H1 (cell line): Measurements from ENCODE around the gene BBX. TPM values are rescaled to one million over a fixed set of nuclear protein-coding genes. Genes with fewer than 3 reads are reported as not detected.

Source experiments
- CTCF ChIA-PET: fragments of 300-600 bp; sonication (Branson Sonifier 250); formaldehyde crosslinking; loops from one replicate; lab custom pipeline; 2021; ENCODE audit not compliant: partially characterized antibody; lab: Charles Lee
- POLR2A ChIA-PET: fragments of 300-600 bp; sonication (Branson Sonifier 250); formaldehyde crosslinking; loops from one replicate; lab custom pipeline; 2021; ENCODE audit warnings: inconsistent platforms; ENCODE audit not compliant: partially characterized antibody; lab: Charles Lee
- DNase-seq, 2 experiments: peaks; one replicate each; pipeline versions ENCODE4 v3.0.0 to v3.0.0-alpha.2; 2010 to 2022; ENCODE audit warnings: low spot score in 2 of 2, low read depth in 1 of 2, mixed read lengths in 1 of 2
- FAIRE-seq: peaks from 2 replicates; lab custom pipeline; 2011; peaks lifted over from hg19 to GRCh38; lab: Jason Lieb, UNC
- H2AFZ ChIP-seq: 2 replicates; pipeline ENCODE4 v1.8.1; 2012; ENCODE audit warnings: low read length, inconsistent platforms
- H2AK5ac ChIP-seq: 2 replicates; pipeline ENCODE4 v1.6.1; 2013; ENCODE audit warnings: low read depth, low read length
- H2BK120ac ChIP-seq: replicated peaks from 2 replicates; pipeline ENCODE3; 2013; ENCODE audit warnings: low read depth, low read length, inconsistent platforms
- H2BK12ac ChIP-seq: 2 replicates; pipeline ENCODE4 v1.6.1; 2013; ENCODE audit warnings: low read depth, low read length
- H2BK15ac ChIP-seq: 2 replicates; pipeline ENCODE4 v1.6.1; 2013; ENCODE audit warnings: low read length
- H2BK20ac ChIP-seq: 2 replicates; pipeline ENCODE4 v1.6.1; 2013; ENCODE audit warnings: low read length
- H2BK5ac ChIP-seq: 2 replicates; pipeline ENCODE4 v1.6.1; 2013; ENCODE audit warnings: low read depth, low read length
- H3K14ac ChIP-seq: 2 replicates; pipeline ENCODE4 v1.6.1; 2013; ENCODE audit warnings: inconsistent platforms; ENCODE audit not compliant: insufficient read length
- H3K18ac ChIP-seq: 2 replicates; pipeline ENCODE4 v1.6.1; 2013; ENCODE audit warnings: low read length; ENCODE audit errors: extremely low read depth
- H3K23ac ChIP-seq: 2 replicates; pipeline ENCODE4 v1.6.1; 2013; ENCODE audit warnings: inconsistent platforms; ENCODE audit not compliant: insufficient read length
- H3K23me2 ChIP-seq: 2 replicates; pipeline ENCODE4 v1.6.1; 2013; ENCODE audit warnings: low read depth, low read length
- H3K27ac ChIP-seq: 2 replicates; pipeline ENCODE4 v1.6.1; 2011; ENCODE audit warnings: low read depth, low read length, inconsistent platforms
- H3K27me3 ChIP-seq, 4 experiments: replicated peaks in 1 of 4; 1 replicate in 1 of 4; 2 replicates in 3 of 4; pipeline versions ENCODE4 v1.6.1 to v1.8.1; 2011 to 2013; ENCODE audit warnings: low read length in 3 of 4, mild to moderate bottlenecking in 3 of 4, inconsistent platforms in 2 of 4, mixed read lengths in 2 of 4, moderate library complexity in 1 of 4; ENCODE audit not compliant: control insufficient read depth in 3 of 4, insufficient read depth in 3 of 4; ENCODE audit errors: extremely low read depth in 1 of 4
- H3K36me3 ChIP-seq, 4 experiments: 2 replicates each; pipeline versions ENCODE4 v1.6.1 to v1.8.1; 2011 to 2013; ENCODE audit warnings: mild to moderate bottlenecking in 4 of 4, low read length in 3 of 4, moderate library complexity in 2 of 4, control low read depth in 1 of 4, inconsistent platforms in 1 of 4; ENCODE audit not compliant: insufficient read depth in 4 of 4, control insufficient read depth in 2 of 4
- H3K4ac ChIP-seq: replicated peaks from 2 replicates; pipeline ENCODE3; 2013; ENCODE audit warnings: low read length, low read depth, mixed read lengths, inconsistent platforms; ENCODE audit not compliant: insufficient read length
- H3K4me1 ChIP-seq, 4 experiments: replicated peaks in 1 of 4; 1 replicate in 1 of 4; 2 replicates in 3 of 4; pipeline versions ENCODE4 v1.6.1 to v1.8.1; 2011 to 2013; ENCODE audit warnings: low read length in 3 of 4, inconsistent platforms in 2 of 4, mixed read lengths in 1 of 4; ENCODE audit not compliant: insufficient read depth in 4 of 4, control insufficient read depth in 3 of 4
- H3K4me2 ChIP-seq, 2 experiments: 2 replicates each; pipeline versions ENCODE4 v1.6.1 to v1.8.1; 2011 to 2013; ENCODE audit warnings: low read depth in 2 of 2, low read length in 2 of 2, control low read depth in 1 of 2, inconsistent platforms in 1 of 2, mild to moderate bottlenecking in 1 of 2; ENCODE audit not compliant: insufficient read depth in 1 of 2
- H3K4me3 ChIP-seq, 4 experiments: fragments of 200-600, 300-600 bp in 1 of 4; sonication (generic), shearing (Covaris generic), sonication (Bioruptor Twin) in 1 of 4; 2 replicates each; pipeline versions ENCODE4 v1.5.1 to v1.8.1; 2011 to 2016; ENCODE audit warnings: low read length in 4 of 4, low read depth in 3 of 4, control low read depth in 2 of 4, inconsistent platforms in 2 of 4, mild to moderate bottlenecking in 2 of 4, mixed read lengths in 1 of 4, moderate library complexity in 1 of 4; ENCODE audit not compliant: insufficient read depth in 2 of 4; ENCODE audit errors: extremely low read depth in 1 of 4
- H3K56ac ChIP-seq: replicated peaks from 2 replicates; pipeline ENCODE3; 2013; ENCODE audit warnings: low read depth, mild to moderate bottlenecking, mixed read lengths, low read length, inconsistent platforms; ENCODE audit not compliant: insufficient read length
- H3K79me1 ChIP-seq: 2 replicates; pipeline ENCODE4 v1.6.1; 2013; ENCODE audit warnings: low read depth, low read length, control low read depth
- H3K79me2 ChIP-seq, 2 experiments: 2 replicates each; pipeline versions ENCODE4 v1.6.1 to v1.8.1; 2012 to 2013; ENCODE audit warnings: low read length in 2 of 2, mild to moderate bottlenecking in 2 of 2, inconsistent platforms in 1 of 2; ENCODE audit not compliant: insufficient read depth in 2 of 2, control insufficient read depth in 1 of 2
- H3K9ac ChIP-seq, 4 experiments: replicated peaks in 1 of 4; 1 replicate in 1 of 4; 2 replicates in 3 of 4; pipeline versions ENCODE4 v1.6.1 to v1.8.1; 2011 to 2013; ENCODE audit warnings: low read depth in 3 of 4, low read length in 3 of 4, control low read depth in 2 of 4, mild to moderate bottlenecking in 2 of 4, moderate library complexity in 2 of 4, inconsistent platforms in 1 of 4; ENCODE audit errors: extremely low read depth in 1 of 4
- H3K9me3 ChIP-seq, 2 experiments: 2 replicates each; pipeline versions ENCODE4 v1.6.1 to v1.8.1; 2012 to 2013; ENCODE audit warnings: mild to moderate bottlenecking in 2 of 2, moderate library complexity in 2 of 2, control low read depth in 1 of 2, inconsistent platforms in 1 of 2, low read depth in 1 of 2, low read length in 1 of 2, mixed read lengths in 1 of 2; ENCODE audit not compliant: insufficient read depth in 2 of 2
- H4K20me1 ChIP-seq, 2 experiments: replicated peaks in 1 of 2; 2 replicates each; pipeline versions ENCODE3 to v1.8.1; 2011 to 2013; ENCODE audit warnings: inconsistent platforms in 2 of 2, low read length in 2 of 2, mild to moderate bottlenecking in 1 of 2; ENCODE audit not compliant: insufficient read depth in 2 of 2, control insufficient read depth in 1 of 2
- H4K5ac ChIP-seq: 2 replicates; pipeline ENCODE4 v1.6.1; 2013; ENCODE audit warnings: low read length, low read depth, mixed read lengths, inconsistent platforms; ENCODE audit not compliant: insufficient read length
- H4K8ac ChIP-seq: 2 replicates; pipeline ENCODE4 v1.8.0; 2013; ENCODE audit warnings: mild to moderate bottlenecking, moderate library complexity, low read length, inconsistent platforms; ENCODE audit not compliant: insufficient read depth; ENCODE audit errors: extremely low read depth
- H4K91ac ChIP-seq: replicated peaks from 2 replicates; pipeline ENCODE3; 2013; ENCODE audit warnings: low read length, mixed read lengths, inconsistent platforms; ENCODE audit not compliant: insufficient read length
- ASH2L ChIP-seq: fragments of 200-600, 300-600 bp; sonication (generic); IDR thresholded peaks from one replicate; pipeline ENCODE4 v1.7.1; 2017; ENCODE audit warnings: low read length
- BACH1 ChIP-seq: IDR thresholded peaks from 2 replicates; pipeline ENCODE4 v1.6.1; 2012; ENCODE audit warnings: low read length, improper control_type of control experiment
- BCL11A ChIP-seq, 2 experiments: IDR thresholded peaks; one replicate each; pipeline ENCODE4 v1.6.1; 2011; ENCODE audit warnings: low read depth in 2 of 2, low read length in 2 of 2, mild to moderate bottlenecking in 2 of 2
- CHD2 ChIP-seq: IDR thresholded peaks from 2 replicates; pipeline ENCODE4 v1.6.1; 2012; ENCODE audit warnings: low read length, improper control_type of control experiment
- EP300 ChIP-seq, 2 experiments: IDR thresholded peaks; 1 replicate in 1 of 2; 2 replicates in 1 of 2; pipeline ENCODE4 v1.6.1; 2011 to 2012; ENCODE audit warnings: low read depth in 2 of 2, low read length in 2 of 2, mild to moderate bottlenecking in 2 of 2, borderline replicate concordance in 1 of 2, inconsistent platforms in 1 of 2, moderate library complexity in 1 of 2
- HDAC2 ChIP-seq, 2 experiments: fragments of 300-600 bp in 1 of 2; sonication (generic) in 1 of 2; IDR thresholded peaks; 2 replicates each; pipeline ENCODE4 v1.6.1; 2011 to 2012; ENCODE audit warnings: low read depth in 2 of 2, low read length in 2 of 2, mild to moderate bottlenecking in 2 of 2, moderate library complexity in 2 of 2, borderline replicate concordance in 1 of 2, inconsistent platforms in 1 of 2
- RNF2 ChIP-seq: fragments of 200-900, 300-1000 bp; sonication (generic); IDR thresholded peaks from 2 replicates; pipeline ENCODE4 v1.7.1; 2016; ENCODE audit warnings: borderline replicate concordance, low read depth, mild to moderate bottlenecking, antibody characterized with exemption, low read length; ENCODE audit not compliant: poor library complexity, severe bottlenecking; ENCODE audit errors: missing control alignments
- SRF ChIP-seq: IDR thresholded peaks from 2 replicates; pipeline ENCODE4 v1.6.1; 2011; ENCODE audit warnings: mild to moderate bottlenecking, low read depth, low read length, moderate library complexity
- TAF1 ChIP-seq: IDR thresholded peaks from 2 replicates; pipeline ENCODE4 v1.6.1; 2011; ENCODE audit warnings: mild to moderate bottlenecking, low read depth, low read length
- WGBS, 2 experiments: shearing (Covaris generic) in 1 of 2; methylation state at CpG; one replicate each; pipeline versions ENCODE4 v1.1.6 to v1.1.7; 2013 to 2015; ENCODE audit warnings: low lambda C conversion rate in 2 of 2, mixed read lengths in 2 of 2, inconsistent platforms in 1 of 2, low coverage in 1 of 2, missing lambda C conversion rate in 1 of 2; ENCODE audit not compliant: insufficient replicate concordance in 2 of 2, insufficient coverage in 1 of 2, insufficient read length in 1 of 2; ENCODE audit errors: extremely low coverage in 1 of 2, missing lambda C conversion rate in 1 of 2; 5-methylcytosine and 5-hydroxymethylcytosine counted together
- polyA plus RNA-seq, 7 experiments: library from polyadenylated mRNA; depleted of rRNA in 3 of 7; stranded (reverse) in 5 of 7; unstranded in 2 of 7; fragments of >200 nt in 5 of 7; fragments of 200-250 nt in 2 of 7; gene quantifications; 1 replicate in 5 of 7; 2 replicates in 1 of 7; 4 replicates in 1 of 7; pipeline versions ENCODE4 v1.2.1 to v1.2.3, GENCODE V29; 2011 to 2013; ENCODE audit warnings: missing spikeins in 2 of 7, mixed read lengths in 2 of 7
- total RNA-seq: library from RNA; stranded (reverse); fragmentation: NEBNext Ultra II Directional; extraction: Animal tissue kit (Norgen Biotek cat#: 25700); gene quantifications from 2 replicates; pipeline ENCODE4 v1.2.1, GENCODE V29; 2021
- TF ChIP-seq, protein P1 (sequence below): IDR thresholded peaks from 2 replicates; pipeline ENCODE4 v1.6.1; 2012; ENCODE audit warnings: inconsistent platforms

BBX gene
- total and polyA plus RNA-seq, 2 of the 8 experiments (the other 6 are each of a cell fraction or from before 2014, with no cell fraction given): 11.0 to 42.5 TPM

DNA sequence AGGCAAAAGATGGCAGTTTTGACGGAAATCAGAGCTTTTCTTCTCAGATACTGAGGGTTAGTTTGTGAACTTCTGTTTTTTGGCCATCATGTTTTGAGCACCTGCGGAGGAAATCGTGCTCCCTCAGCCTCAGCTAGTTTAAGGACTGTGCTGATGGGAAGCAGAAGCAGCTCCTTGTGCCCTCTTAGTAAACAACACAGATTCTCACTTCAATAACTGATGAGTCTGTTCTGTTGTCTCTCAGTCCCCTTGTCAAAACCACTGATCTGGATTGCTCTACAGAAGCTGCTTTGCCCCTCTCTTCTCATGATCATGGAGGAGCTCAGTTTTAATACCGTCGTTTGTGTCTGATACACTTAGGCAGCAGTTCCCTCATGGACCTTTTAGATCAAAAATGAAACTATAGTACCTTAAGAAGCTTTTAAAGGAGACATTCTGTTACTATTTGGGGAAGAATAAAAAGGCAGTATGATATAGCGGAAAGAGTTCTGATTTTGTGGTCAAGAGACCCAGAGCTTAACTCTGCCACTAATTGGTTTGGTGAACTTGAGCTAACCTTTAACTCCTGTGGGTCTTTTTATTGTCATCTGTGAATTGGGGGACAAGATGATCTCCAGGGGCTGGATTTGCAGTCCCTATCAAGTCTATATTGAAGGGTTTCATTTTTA lies 152.6 kb downstream of the BBX start:
- H3K36me3 ChIP-seq: no peaks in the 10 kb centered on the region
- H2BK15ac ChIP-seq: no peak overlapping the region
- H3K79me1 ChIP-seq: no peaks in the 10 kb centered on the region
- no peak overlapping the region for H2BK12ac ChIP-seq
- no peak overlapping the region for H3K14ac ChIP-seq
- no peak overlapping the region for H3K9ac ChIP-seq
- POLR2A ChIA-PET: interaction anchor here (1.5 kb wide), 1 partner anchor 10 kb away, joined by 4 read pairs; no protein-coding TSS in a partner anchor
- H3K79me2 ChIP-seq: no peaks in the 10 kb centered on the region; a peak in 1 of 4 replicates
- H3K4me2 ChIP-seq: no peak overlapping the region
- no peak overlapping the region for H2AFZ ChIP-seq
- no peak overlapping the region for H2BK20ac ChIP-seq
- WGBS, 2 experiments: 85% methylated on average over 6 of the region's 6 CpGs; no CpG with 5 or more reads in 1 of the 2 experiments
- H2BK120ac ChIP-seq: no peak overlapping the region
- no peak overlapping the region for H3K4ac ChIP-seq
- H3K27me3 ChIP-seq: no peaks in the 10 kb centered on the region
- no peak overlapping the region for H3K23ac ChIP-seq
- no peak overlapping the region for H2AK5ac ChIP-seq
- no peak overlapping the region for H4K8ac ChIP-seq
- no peak for FAIRE-seq
- CTCF ChIA-PET: interaction anchor here (0.8 to 9.1 kb wide), 28 partner anchors 9 to 902 kb away, joined by 3 to 121 read pairs (median 6); no protein-coding TSS in a partner anchor
- H2BK5ac ChIP-seq: no peak overlapping the region
- no peaks in the 10 kb centered on the region for H3K4me1 ChIP-seq
- H4K5ac ChIP-seq: no peak overlapping the region
- no peaks in the 10 kb centered on the region for H3K9me3 ChIP-seq
- H4K91ac ChIP-seq: no peak overlapping the region
- no peak overlapping the region for H3K27ac ChIP-seq
- no peak overlapping the region for H3K56ac ChIP-seq
- DNase-seq: no peak
- H3K4me3 ChIP-seq: no peak overlapping the region
- no peak for TF ChIP-seq SRF
- no peak for TF ChIP-seq RNF2
- no peak for TF ChIP-seq HDAC2 (IDR thresholded peaks at IDR 0.05; ENCODE audit: borderline replicate concordance in 1 of 2, low read depth in 2 of 2, low read length in 2 of 2)
- no peak for TF ChIP-seq TAF1
- TF ChIP-seq EP300 (IDR thresholded peaks at IDR 0.05; ENCODE audit: borderline replicate concordance in 1 of 2, low read depth in 2 of 2, low read length in 2 of 2): no peak
- TF ChIP-seq ASH2L: no peak
- no peak for TF ChIP-seq BCL11A (IDR thresholded peaks at IDR 0.05; ENCODE audit: low read depth in 2 of 2, low read length in 2 of 2)
- TF ChIP-seq BACH1: no peak
- TF ChIP-seq, protein P1, sequence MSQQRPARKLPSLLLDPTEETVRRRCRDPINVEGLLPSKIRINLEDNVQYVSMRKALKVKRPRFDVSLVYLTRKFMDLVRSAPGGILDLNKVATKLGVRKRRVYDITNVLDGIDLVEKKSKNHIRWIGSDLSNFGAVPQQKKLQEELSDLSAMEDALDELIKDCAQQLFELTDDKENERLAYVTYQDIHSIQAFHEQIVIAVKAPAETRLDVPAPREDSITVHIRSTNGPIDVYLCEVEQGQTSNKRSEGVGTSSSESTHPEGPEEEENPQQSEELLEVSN: no peak
- TF ChIP-seq CHD2: no peak
- no peak overlapping the region for H3K18ac ChIP-seq
- no peaks in the 10 kb centered on the region for H4K20me1 ChIP-seq
- no peaks in the 10 kb centered on the region for H3K23me2 ChIP-seq
